OCI-LY3 (cell line): ENCODE measurements around the gene VPS13D.

Source experiments
- H2AFZ ChIP-seq: fragments of 200-600, 300-600 bp; shearing (Covaris generic); 2 replicates; pipeline ENCODE4 v1.6.0; 2014; ENCODE audit warnings: antibody characterized with exemption, low read depth, low read length
- H3K27ac ChIP-seq: fragments of 200-600, 300-600 bp; sonication (generic); 2 replicates; pipeline ENCODE4 v1.5.1; 2014; ENCODE audit warnings: mild to moderate bottlenecking, low read length, moderate library complexity, mixed read lengths
- H3K27me3 ChIP-seq: fragments of 200-600, 300-600 bp; sonication (generic); 2 replicates; pipeline ENCODE4 v1.6.1; 2014; ENCODE audit warnings: low read depth, low read length, mixed read lengths
- H3K36me3 ChIP-seq: fragments of 200-600, 300-600 bp; sonication (generic); replicated peaks from 2 replicates; pipeline ENCODE3; 2014; ENCODE audit warnings: low read depth, low read length, mixed read lengths
- H3K4me1 ChIP-seq: fragments of 300-600, 200-600 bp; sonication (generic); 2 replicates; pipeline ENCODE4 v1.6.1; 2014; ENCODE audit warnings: low read length, mixed read lengths
- H3K4me2 ChIP-seq: fragments of 200-600, 300-600 bp; sonication (generic); 2 replicates; pipeline ENCODE4 v1.6.1; 2014; ENCODE audit warnings: low read length, mixed read lengths
- H3K4me3 ChIP-seq: fragments of 300-600, 200-600 bp; sonication (generic); 2 replicates; pipeline ENCODE4 v1.5.1; 2014; ENCODE audit warnings: antibody characterized with exemption, mild to moderate bottlenecking, low read length, moderate library complexity
- H3K79me2 ChIP-seq: fragments of 300-600, 200-600 bp; shearing (Covaris generic); 2 replicates; pipeline ENCODE4 v1.6.1; 2014; ENCODE audit warnings: mild to moderate bottlenecking, low read length, mixed read lengths
- H3K9ac ChIP-seq: fragments of 300-600, 200-600 bp; shearing (Covaris generic); 2 replicates; pipeline ENCODE4 v1.6.0; 2014; ENCODE audit warnings: mild to moderate bottlenecking, low read length, moderate library complexity
- H3K9me3 ChIP-seq: fragments of 200-600, 300-600 bp; shearing (Covaris generic); 2 replicates; pipeline ENCODE4 v1.6.1; 2014; ENCODE audit warnings: low read length, mixed read lengths; ENCODE audit not compliant: insufficient read depth
- H4K20me1 ChIP-seq: fragments of 200-600, 300-600 bp; sonication (generic); 2 replicates; pipeline ENCODE4 v1.6.1; 2016; ENCODE audit warnings: low read length, mixed read lengths; ENCODE audit not compliant: insufficient read depth
- CTCF ChIP-seq: fragments of 200-600, 300-600 bp; sonication (generic); IDR thresholded peaks from 2 replicates; pipeline ENCODE4 v1.5.1; 2014; ENCODE audit warnings: antibody characterized with exemption, low read length, low read depth
- EZH2phosphoT487 ChIP-seq: fragments of 200-600 bp; shearing (Covaris generic); IDR thresholded peaks from 2 replicates; pipeline ENCODE4 v1.6.1; 2018; ENCODE audit warnings: antibody characterized with exemption, mixed run types, low read depth

Gene VPS13D

GRCh38 chr1:12556957-12557935 lies 327.4 kb downstream of the VPS13D start:
- Histone ChIP-seq H3K4me3 (no peak overlapping the region), H3K79me2 (no peaks in the 10 kb centered on the region), H3K27me3 (no peaks in the 10 kb centered on the region), H3K36me3 (no peaks in the 10 kb centered on the region), H4K20me1 (no peaks in the 10 kb centered on the region), H2AFZ (no peak overlapping the region), H3K9ac (no peak overlapping the region), H3K27ac (no peak overlapping the region), H3K4me2 (no peak overlapping the region), H3K9me3 (no peaks in the 10 kb centered on the region), H3K4me1 (no peaks in the 10 kb centered on the region)
- no peak for TF ChIP-seq EZH2phosphoT487
- no peak for TF ChIP-seq CTCF

- H3K27ac ChIP-seq, result no peak overlapping the region
- no peaks in the 10 kb centered on the region for H3K27me3 ChIP-seq
- no peak overlapping the region for H3K9ac ChIP-seq
- no peak for TF ChIP-seq EZH2phosphoT487
- TF ChIP-seq CTCF, result no peak
- H3K9me3 ChIP-seq, result no peaks in the 10 kb centered on the region
- H3K4me1 ChIP-seq, result no peaks in the 10 kb centered on the region
- no peaks in the 10 kb centered on the region for H4K20me1 ChIP-seq
- H2AFZ ChIP-seq, result no peak overlapping the region
- H3K4me2 ChIP-seq, result no peak overlapping the region
- no peak overlapping the region for H3K4me3 ChIP-seq
- no peaks in the 10 kb centered on the region for H3K79me2 ChIP-seq
- H3K36me3 ChIP-seq, result no peaks in the 10 kb centered on the region
Observed at GRCh38 chr1:12561121-12561520, 331.3 kb downstream of the VPS13D start.
